DOHH2 (cell line): ENCODE measurements around the gene GRB7.

ENCODE experiments used
- EZH2phosphoT487 ChIP-seq: fragments of 200-600 bp; sonication (generic); IDR thresholded peaks from 2 replicates; pipeline ENCODE4 v1.6.1; 2017; ENCODE audit warnings: borderline replicate concordance, mild to moderate bottlenecking, antibody characterized with exemption, low read length, moderate library complexity, mixed read lengths
- TF ChIP-seq, protein P1 (sequence below): fragments of 200-600 bp; sonication (generic); IDR thresholded peaks from one replicate; pipeline ENCODE4 v1.5.1; 2014; ENCODE audit warnings: antibody characterized with exemption, mild to moderate bottlenecking, low read depth, low read length; ENCODE audit not compliant: poor library complexity, severe bottlenecking

DNA sequence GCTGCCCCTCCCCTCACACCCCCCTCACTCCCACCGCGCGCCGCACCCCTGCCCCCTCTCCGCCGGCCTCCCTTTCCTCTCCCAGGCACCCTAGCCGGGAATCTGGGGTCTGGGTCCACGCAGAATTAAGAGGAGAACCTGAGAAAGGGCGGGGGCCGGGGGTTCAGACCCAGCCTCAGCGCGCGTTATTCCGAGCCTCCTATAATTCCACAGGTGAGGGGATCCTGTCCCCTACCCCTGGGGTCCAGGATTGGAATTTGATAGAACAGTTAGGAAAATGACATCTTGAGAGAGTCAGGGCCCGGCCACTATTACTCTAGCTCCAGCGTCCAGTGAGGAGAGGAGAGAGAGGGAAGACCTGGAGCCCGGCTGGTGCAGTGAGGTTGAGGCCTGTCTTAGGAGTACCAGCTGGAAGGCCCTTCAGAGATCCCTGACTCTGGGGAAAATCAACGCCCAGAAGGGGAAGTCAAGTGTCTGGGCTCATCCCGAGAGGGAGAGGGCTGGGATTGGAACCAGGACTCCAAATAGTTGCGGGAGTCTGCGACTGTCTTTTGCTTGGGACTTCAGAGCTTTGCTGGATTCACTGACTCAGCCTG is 17.3 kb downstream of the GRB7 start:
- TF ChIP-seq, protein P1, sequence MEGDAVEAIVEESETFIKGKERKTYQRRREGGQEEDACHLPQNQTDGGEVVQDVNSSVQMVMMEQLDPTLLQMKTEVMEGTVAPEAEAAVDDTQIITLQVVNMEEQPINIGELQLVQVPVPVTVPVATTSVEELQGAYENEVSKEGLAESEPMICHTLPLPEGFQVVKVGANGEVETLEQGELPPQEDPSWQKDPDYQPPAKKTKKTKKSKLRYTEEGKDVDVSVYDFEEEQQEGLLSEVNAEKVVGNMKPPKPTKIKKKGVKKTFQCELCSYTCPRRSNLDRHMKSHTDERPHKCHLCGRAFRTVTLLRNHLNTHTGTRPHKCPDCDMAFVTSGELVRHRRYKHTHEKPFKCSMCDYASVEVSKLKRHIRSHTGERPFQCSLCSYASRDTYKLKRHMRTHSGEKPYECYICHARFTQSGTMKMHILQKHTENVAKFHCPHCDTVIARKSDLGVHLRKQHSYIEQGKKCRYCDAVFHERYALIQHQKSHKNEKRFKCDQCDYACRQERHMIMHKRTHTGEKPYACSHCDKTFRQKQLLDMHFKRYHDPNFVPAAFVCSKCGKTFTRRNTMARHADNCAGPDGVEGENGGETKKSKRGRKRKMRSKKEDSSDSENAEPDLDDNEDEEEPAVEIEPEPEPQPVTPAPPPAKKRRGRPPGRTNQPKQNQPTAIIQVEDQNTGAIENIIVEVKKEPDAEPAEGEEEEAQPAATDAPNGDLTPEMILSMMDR, result no peak
- TF ChIP-seq EZH2phosphoT487, result no peak
